Bone marrow (tissue), 2 donors: ENCODE data around the gene GNG7.

Experiments used
- DNase-seq, 2 donors: peaks; one replicate each; lab custom pipeline; 2025; lab: John Stamatoyannopoulos, UW

The GNG7 gene

GRCh38 chr19:2702170-2703076 lies at the start of gene GNG7:
Gene GNG7, minus strand, starts transcription at chr19:2702694. Its CDS starts 182,006 bp downstream, at chr19:2520688.
- DNase-seq: peak; percentile 74

- DNase-seq: no peak
These were observed 48.9 kb upstream of the GNG7 start for GRCh38 chr19:2751438-2751830.

GRCh38 chr19:2750808-2751437 lies 48.4 kb upstream of the GNG7 start:
- no peak for DNase-seq

GRCh38 chr19:2747349-2747748 lies 44.9 kb upstream of the GNG7 start:
- no peak for DNase-seq

- DNase-seq: no peak
These were observed 41.6 kb upstream of the GNG7 start for GRCh38 chr19:2744113-2744512.

- no peak for DNase-seq
These were observed 40.6 kb upstream of the GNG7 start for GRCh38 chr19:2743099-2743498.

- no peak for DNase-seq
These were observed 37.8 kb upstream of the GNG7 start for GRCh38 chr19:2740314-2740656.

GRCh38 chr19:2739602-2740313 lies 37.3 kb upstream of the GNG7 start, which contains the start of gene SLC39A3:
Gene SLC39A3, minus strand, starts transcription at chr19:2740017. Its CDS starts 2,760 bp downstream, at chr19:2737257.
- peak; percentile 94 to 95 for DNase-seq

- no peak for DNase-seq
These were observed 34.2 kb upstream of the GNG7 start for GRCh38 chr19:2736550-2737190.

- no peak for DNase-seq
These were observed 32.9 kb upstream of the GNG7 start for GRCh38 chr19:2735374-2735773.

GRCh38 chr19:2734589-2735288 lies 32.2 kb upstream of the GNG7 start:
- no peak for DNase-seq

GRCh38 chr19:2733930-2734588 lies 31.6 kb upstream of the GNG7 start:
- DNase-seq: no peak

- DNase-seq: no peak
These were observed 30.4 kb upstream of the GNG7 start for GRCh38 chr19:2732883-2733282.

- no peak for DNase-seq
These were observed 29.7 kb upstream of the GNG7 start for GRCh38 chr19:2732157-2732725.

- no peak for DNase-seq
These were observed 28.9 kb upstream of the GNG7 start for GRCh38 chr19:2731181-2731995.

- DNase-seq: no peak
These were observed 27.7 kb upstream of the GNG7 start for GRCh38 chr19:2729943-2730818.

GRCh38 chr19:2728783-2729387 lies 26.4 kb upstream of the GNG7 start:
- DNase-seq: no peak

- no peak for DNase-seq
These were observed 25.1 kb upstream of the GNG7 start for GRCh38 chr19:2727640-2727944.
